ENCODE measurements around the gene YTHDF1.

Gene YTHDF1

DNA sequence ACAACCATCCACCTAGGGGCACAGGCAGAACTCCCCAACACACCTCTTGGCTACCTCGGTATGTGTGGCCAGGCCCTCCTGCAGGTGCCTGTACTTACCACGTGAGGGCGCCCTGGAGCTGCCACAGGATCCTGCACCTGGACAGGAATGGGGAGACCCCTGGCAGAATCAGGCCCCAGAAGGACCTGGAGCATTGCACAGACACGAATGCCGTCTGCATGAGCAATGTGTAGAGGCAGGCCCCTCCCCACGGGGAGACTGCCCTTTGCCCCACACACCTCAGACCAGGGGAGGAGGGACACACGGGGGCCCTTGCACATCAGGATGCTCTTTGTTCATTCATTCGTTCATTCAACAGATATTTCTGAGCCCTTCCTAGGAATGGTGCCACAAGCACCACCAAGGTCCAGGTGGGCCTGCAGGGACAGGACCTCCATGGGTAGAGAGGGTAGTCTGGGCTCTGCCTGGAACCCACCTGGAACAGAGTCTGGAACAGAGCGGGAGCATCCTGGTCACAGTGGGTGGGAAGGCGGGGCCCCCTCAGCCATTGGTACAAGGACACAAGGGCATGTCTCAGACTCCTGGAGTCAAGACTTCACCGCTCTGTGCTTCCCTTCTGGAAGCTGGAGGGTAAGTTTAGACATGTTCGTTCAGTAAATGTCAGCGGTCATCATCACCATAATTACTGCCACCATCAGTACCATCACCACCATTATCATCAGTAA is 32.3 kb downstream of the YTHDF1 start:
- peak; percentile 21 for DNase-seq

DNA sequence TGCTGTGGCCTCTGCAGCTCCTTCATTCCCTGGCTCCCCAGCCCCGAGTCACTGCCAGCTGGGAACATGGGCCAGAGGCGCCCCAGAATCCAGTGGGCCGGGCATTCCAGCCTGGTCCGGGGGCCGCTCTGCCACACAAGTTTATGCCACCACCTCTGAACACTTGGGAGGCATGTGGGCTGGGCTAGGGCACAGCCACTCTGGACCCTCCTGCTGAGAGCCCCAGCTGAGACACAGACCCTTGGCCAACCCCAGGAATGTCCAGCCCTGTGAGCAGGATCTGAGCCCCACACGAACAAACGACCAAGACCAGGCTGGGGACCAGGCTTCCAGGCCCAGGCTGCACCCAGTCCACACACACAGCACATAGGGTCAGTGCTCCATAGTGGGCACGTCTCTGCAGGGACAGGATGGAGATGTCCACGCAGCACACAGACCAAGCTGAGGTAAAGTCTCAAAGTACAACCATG is 33.0 kb downstream of the YTHDF1 start:
- DNase-seq = no peak

DNA sequence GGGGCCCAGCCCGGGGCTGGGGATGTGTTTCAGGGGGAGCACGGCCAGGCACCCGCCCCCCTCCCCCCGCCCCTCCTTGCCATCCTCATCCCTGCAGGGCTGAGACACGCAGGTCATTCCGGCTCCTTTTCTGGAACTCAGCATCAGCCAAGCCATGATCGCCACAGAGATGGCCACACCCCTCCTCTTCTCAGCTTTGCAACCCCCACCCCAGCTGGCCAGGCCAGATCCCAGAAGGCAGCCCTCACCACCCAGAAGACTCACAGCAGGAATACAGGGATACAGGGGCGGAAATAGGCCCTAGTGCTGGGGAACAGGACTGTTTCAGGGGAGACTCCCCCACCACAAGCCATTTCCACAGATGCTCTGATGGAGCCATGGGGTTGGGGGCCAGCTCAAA is 33.5 kb downstream of the YTHDF1 start:
- no peak for DNase-seq

DNA sequence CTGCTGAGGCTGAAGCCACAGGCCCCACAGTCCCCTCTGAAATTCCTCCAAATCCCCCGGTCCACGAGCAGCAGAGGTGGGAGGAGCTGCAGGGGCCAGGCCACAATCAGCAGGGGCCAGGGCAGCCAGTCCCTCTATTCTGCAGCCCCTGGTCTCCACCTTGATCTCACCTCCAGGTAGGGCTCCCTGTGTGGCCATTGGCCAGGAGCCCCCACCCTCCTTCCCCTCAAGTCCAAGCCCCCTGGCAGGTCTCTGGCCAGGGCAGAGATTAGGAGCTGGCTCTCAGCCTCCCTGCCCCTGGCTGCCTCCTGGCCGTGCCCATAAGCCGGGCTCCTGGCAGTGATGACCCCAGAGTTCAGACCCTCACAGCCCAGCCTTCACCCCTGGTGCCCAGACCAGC is 34.7 kb downstream of the YTHDF1 start:
- DNase-seq = no peak

- DNase-seq = no peak
Measured at GRCh38 chr20:63180569-63181185, 35.3 kb downstream of the YTHDF1 start.

DNA sequence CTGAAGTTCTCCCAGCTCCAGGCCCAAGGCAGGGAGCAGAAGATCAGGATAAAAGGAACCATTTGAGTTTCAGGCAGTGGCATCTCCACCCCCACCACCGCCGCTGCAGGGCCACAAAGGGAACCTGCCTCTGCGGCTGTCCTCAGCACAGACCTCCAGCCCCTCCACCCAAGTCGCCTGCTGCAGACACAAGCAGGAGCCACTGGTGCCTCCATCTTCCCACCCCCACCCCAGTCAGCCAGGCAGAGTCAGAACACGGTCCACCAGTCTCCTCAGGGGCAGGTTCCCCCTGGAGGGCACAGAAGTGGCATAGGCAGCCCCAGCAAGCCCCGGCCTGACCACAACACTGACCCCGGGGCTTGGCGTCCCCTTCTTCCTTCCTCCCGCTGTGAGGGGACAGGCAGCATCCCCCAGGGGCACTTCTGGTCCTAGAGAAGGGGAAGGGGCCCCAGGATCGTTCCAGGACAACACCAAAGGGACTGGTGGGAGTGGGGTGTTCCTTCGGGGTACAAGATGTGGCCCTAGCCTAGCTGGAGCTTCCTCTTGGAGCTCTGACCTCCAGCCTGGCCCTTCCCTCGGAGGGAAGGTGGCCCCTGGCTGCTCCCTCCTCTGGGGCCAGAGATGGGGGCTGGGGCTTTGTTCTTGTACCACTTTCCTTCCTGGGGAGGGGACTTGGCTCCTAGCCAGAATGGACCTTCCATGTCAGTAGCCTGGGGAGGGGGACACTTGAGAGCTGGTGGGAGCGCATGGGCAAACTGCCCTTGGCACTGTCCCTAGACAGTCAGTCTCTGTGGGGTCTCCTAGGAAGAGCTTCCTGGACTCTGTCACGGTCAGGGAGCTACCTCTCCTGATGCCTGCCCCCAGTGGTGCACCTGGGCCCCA is 36.0 kb downstream of the YTHDF1 start:
- DNase-seq = no peak

GRCh38 chr20:63178889-63179686 is 36.8 kb downstream of the YTHDF1 start:
- peak; percentile 62 for DNase-seq

DNA sequence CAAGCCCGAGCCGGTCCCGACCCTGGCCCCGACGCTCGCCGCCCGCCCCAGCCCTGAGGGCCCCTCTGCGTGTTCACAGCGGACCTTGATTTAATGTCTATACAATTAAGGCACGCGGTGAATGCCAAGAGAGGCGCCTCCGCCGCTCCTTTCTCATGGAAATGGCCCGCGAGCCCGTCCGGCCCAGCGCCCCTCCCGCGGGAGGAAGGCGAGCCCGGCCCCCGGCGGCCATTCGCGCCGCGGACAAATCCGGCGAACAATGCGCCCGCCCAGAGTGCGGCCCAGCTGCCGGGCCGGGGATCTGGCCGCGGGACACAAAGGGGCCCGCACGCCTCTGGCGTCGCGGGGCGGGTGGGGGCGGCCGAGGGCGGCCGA is 37.5 kb downstream of the YTHDF1 start:
- DNase-seq = no peak

DNA sequence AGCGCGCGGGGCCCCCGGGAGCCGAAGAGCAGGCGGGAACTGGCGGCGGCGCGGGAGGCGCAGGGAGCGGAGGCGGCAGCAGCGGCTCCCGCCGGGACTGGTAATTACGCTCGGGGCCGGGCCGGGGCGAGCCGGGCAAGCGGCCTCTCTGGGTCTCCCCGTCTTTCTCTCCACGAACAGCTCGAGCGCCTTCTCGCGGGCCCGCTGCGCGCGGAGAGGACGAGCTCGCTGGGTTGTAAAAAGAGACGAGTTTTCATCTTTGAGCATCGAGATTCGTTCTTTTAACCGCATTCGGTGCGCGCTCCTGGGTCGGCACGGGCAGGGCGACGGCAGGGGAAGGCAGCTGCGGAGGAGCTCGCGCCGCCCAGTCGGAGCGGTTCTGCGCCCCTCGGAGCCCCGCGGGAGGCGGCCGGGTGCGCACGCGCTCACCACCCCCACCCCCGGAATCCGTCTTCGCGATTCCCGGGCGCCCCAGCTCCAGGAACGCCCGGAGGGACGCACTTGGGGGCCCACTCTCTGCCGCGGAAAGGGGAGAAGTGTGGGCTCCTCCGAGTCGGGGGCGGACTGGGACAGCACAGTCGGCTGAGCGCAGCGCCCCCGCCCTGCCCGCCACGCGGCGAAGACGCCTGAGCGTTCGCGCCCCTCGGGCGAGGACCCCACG is 38.0 kb downstream of the YTHDF1 start:
- DNase-seq = no peak

GRCh38 chr20:63177134-63177784 is 38.7 kb downstream of the YTHDF1 start:
- no peak for DNase-seq

DNA sequence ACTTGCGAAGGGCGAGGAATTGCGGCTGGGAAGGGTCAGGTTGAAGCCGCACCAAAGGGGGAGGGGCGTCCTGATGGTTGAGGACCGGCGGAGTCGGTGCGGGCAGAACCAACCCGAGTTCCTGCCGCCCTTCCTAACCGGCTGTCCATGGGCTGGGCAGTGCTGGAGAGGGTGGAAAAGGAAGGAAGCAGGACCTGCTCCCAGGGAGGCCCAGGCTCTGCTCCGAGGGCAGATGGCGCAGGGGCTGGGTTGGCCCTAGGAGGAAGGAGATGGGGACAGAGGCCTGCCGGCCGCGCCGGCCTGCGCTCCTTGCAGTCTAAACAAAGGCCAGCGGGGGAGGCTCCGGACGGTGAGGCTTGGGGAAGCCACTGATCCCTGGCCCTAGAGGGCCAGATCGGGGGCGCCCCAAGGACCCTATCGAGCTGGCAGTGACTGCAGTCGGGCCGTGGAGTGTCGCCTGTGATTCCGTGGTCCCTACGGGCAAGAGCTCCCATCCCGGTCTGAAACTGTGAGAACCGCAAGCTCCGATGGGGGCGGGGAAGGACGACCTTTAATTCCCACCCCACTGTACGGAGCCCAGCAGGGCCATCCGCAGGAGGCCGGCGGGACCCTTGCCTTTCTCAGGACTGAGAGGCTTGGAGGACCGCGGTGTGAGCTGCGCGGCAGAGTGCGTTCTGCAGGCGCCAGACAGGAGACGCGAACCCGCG is 39.4 kb downstream of the YTHDF1 start:
- no peak for DNase-seq

- DNase-seq = no peak
Measured at GRCh38 chr20:63176034-63176426, 39.9 kb downstream of the YTHDF1 start.

DNA sequence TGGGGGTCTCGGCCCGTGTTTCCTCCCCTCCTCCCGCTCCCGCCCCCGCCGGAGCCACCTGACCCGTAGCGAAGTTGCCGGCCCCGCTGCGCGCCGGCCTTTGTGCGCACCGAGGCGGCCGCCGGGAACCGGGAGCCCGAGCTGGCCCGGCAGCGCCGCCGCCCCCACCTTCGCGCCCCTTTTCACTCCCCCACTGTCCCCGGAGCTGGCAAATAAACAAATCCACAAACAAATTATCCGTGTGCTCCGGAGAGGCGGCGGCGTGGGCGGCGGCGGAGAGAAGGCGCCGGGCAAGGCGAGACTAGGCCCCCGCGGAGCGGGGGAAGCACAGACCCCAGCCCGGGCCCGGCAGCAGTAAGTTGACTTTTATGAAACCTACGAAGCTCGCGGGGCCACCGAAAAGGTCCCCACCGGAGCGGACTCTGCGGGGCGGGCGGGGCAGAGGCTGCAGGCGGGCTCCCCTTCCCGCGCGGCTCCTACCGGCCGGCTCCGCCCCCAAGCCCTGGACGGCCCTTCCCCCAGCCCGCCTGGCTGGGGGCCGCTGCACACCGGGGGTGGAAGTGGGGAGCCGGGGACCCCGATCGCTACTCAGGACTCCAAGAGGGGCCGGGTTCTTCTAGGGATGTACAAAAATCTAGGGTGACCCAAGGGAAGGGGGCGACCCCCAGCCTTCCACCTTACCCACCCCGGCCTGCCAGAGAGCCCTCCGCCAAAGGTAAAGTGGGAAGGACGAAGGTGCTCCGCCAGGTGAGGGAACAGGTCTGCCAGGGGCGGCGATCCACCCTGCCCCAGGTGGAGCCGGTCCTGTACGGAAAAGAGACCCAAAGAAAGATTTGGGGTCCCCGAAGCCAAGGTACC is 40.7 kb downstream of the YTHDF1 start:
- DNase-seq = no peak

DNA sequence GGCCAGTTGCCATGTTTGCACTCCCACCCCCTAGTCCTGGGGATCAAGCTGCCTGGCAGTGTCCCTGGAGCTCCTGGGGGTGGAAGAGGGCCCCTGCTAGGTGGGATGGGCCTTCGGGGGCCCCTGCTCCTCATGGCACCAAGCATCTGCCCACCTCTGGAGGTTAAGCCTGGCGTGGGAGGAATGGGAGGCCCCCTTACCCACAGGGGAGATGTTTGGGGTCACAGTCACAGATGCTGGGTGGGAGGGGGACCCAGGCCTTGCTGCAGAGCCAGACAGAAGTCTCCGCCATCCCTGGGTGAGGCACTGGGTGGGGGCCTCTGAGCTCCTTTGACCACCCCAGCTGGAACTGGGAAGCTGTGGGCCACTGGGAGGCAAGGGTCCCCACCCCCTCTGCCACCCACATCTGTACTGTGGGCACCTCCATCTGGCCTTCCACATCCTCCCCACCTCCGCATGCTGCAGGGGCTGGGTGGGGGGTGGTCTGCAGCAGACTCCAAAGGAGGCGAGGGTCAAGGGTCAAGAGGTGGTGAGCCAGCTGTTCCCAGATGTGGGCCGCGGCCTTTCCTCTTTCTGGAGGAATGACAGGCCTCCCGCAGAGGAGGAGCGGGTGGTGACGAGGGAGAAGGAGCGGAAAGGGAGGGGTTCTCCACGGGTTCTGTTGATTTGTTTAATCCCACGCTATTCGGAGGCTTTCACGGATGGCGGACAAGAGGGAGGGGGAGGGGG is 41.5 kb downstream of the YTHDF1 start:
- no peak for DNase-seq

GRCh38 chr20:63173552-63174191 is 42.3 kb downstream of the YTHDF1 start:
- DNase-seq = no peak

DNA sequence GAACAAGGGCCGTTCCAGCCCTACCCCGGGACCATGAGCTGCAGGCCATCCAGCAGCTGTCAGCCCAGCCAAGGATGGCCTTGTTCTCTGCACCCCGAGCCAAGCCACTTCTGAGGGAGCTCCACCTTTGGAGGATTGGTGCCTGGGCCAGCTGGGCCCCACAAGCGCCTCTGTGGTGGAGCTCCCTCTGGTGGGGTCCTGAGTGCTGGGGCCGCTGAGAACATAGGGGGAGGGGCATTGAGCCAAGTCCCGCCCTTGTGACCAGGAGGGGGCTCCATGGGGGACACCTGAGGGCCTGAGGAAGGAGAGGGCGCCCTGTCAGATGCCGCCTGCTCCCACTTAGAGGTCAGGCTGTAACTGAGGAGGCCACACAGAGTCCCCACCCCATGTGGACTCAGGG is 43.2 kb downstream of the YTHDF1 start:
- no peak for DNase-seq

- no peak for DNase-seq
Measured at GRCh38 chr20:63171991-63172390, 43.9 kb downstream of the YTHDF1 start.

DNA sequence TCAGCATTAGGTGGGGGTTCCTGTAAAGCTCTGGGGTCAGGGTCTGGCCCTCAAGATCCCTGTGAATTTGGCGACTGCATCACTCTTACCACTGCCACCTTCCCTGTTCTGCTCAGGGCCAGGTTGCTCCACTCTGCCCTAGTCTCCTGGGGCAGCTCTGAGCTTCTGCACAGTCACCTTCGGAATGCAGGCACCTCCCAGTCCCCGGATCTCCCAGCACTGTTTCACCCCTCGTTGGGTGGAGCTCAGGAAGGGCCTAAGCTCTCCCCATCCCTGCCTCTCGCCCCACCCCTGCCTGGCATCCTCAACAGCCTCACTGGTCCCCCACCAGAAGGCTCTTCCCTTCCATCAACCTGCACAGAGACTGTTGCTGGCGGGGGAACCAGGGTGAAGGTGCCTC is 46.2 kb downstream of the YTHDF1 start:
- DNase-seq = no peak

DNA sequence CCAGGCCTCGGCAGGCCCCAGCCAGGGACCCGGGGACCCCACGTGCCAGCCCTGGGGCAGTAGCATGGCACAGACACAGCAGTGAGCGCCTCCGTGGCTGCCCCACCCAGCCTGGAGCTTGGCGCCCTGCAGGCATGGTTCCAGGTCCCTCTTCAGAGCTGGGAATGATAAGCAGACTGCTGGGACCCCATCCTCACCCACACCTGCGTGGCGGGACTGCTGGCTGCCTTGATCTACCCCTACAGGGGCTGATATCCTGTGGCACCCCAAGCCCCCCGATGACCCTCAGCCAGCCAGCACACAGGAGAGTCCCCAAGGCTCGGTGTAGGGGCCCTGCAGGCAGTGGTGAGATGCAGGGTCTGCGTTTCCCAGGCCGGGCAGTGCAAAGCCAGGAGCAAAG is 47.1 kb downstream of the YTHDF1 start:
- no peak for DNase-seq
